Osteoblast (primary cell): ENCODE results near the gene TTC28. TPM values are rescaled to one million over a fixed set of nuclear protein-coding genes. Genes with fewer than 3 reads are reported as not detected.

Source experiments
- DNase-seq: peaks from one replicate; pipeline ENCODE4 v3.0.0; 2011; ENCODE audit warnings: low spot score, mixed read lengths; ENCODE audit not compliant: insufficient read length; ENCODE audit errors: missing footprints
- H2AFZ ChIP-seq: 2 replicates; pipeline ENCODE4 v1.6.0; 2011; ENCODE audit warnings: mild to moderate bottlenecking, low read length
- H3K27ac ChIP-seq: 2 replicates; pipeline ENCODE4 v1.5.1; 2011; ENCODE audit warnings: mild to moderate bottlenecking, low read depth, low read length, moderate library complexity
- H3K27me3 ChIP-seq: 2 replicates; pipeline ENCODE4 v1.6.0; 2012; ENCODE audit warnings: mild to moderate bottlenecking, control low read depth, inconsistent platforms, low read length, moderate library complexity; ENCODE audit not compliant: insufficient read depth
- H3K36me3 ChIP-seq: 2 replicates; pipeline ENCODE4 v1.5.1; 2011; ENCODE audit warnings: mild to moderate bottlenecking, low read length, control low read depth, moderate library complexity; ENCODE audit not compliant: insufficient read depth
- H3K4me1 ChIP-seq: 2 replicates; pipeline ENCODE4 v1.5.1; 2011; ENCODE audit warnings: mild to moderate bottlenecking, low read length, control low read depth, moderate library complexity; ENCODE audit not compliant: insufficient read depth
- H3K4me2 ChIP-seq: 2 replicates; pipeline ENCODE4 v1.6.0; 2011; ENCODE audit warnings: mild to moderate bottlenecking, low read length; ENCODE audit not compliant: insufficient read depth
- H3K4me3 ChIP-seq: fragments of 200-600 bp; sonication (generic); 3 replicates; pipeline ENCODE4 v1.5.1; 2012; ENCODE audit warnings: mild to moderate bottlenecking, low read length, inconsistent platforms; ENCODE audit not compliant: insufficient read depth
- H3K79me2 ChIP-seq: 2 replicates; pipeline ENCODE4 v1.6.0; 2012; ENCODE audit warnings: mild to moderate bottlenecking, low read length, control low read depth, inconsistent platforms; ENCODE audit not compliant: insufficient read depth
- H3K9me3 ChIP-seq: 2 replicates; pipeline ENCODE4 v1.5.1; 2011; ENCODE audit warnings: low read depth, low read length, control low read depth
- H4K20me1 ChIP-seq: 2 replicates; pipeline ENCODE4 v1.6.0; 2012; ENCODE audit warnings: mild to moderate bottlenecking, low read length, control low read depth; ENCODE audit not compliant: insufficient read depth
- CTCF ChIP-seq: IDR thresholded peaks from 2 replicates; pipeline ENCODE4 v1.5.1; 2011; ENCODE audit warnings: mild to moderate bottlenecking, low read depth, low read length, moderate library complexity; ENCODE audit errors: extremely low read depth
- total RNA-seq: library from RNA; depleted of rRNA; stranded (reverse); fragments of >200 nt; gene quantifications from 2 replicates; pipeline ENCODE4 v1.2.3, GENCODE V29; 2012

Gene TTC28
- total RNA-seq, 1 donor, result 48.1 TPM

- Histone ChIP-seq H3K27ac (no peak overlapping the region), H3K4me2 (no peak overlapping the region), H3K4me3 (no peak overlapping the region), H3K79me2 (no peaks in the 10 kb centered on the region), H4K20me1 (peaks cover 3% of the 10 kb centered on the region), H2AFZ (no peak overlapping the region), H3K9me3 (no peaks in the 10 kb centered on the region), H3K27me3 (no peaks in the 10 kb centered on the region), H3K4me1 (peaks cover 18% of the 10 kb centered on the region), H3K36me3 (no peaks in the 10 kb centered on the region)
- TF ChIP-seq CTCF, result no peak
- peak; percentile 74 for DNase-seq
Measured at GRCh38 chr22:28008649-28009048, 671.0 kb downstream of the TTC28 start.

- no peak for DNase-seq
- H2AFZ ChIP-seq, result no peak overlapping the region
- no peak for TF ChIP-seq CTCF
- peaks cover 18% of the 10 kb centered on the region for H3K4me1 ChIP-seq
- H3K79me2 ChIP-seq, result no peaks in the 10 kb centered on the region
- no peaks in the 10 kb centered on the region for H3K27me3 ChIP-seq
- no peak overlapping the region for H3K4me3 ChIP-seq
- H4K20me1 ChIP-seq, result peaks cover 3% of the 10 kb centered on the region
- no peak overlapping the region for H3K27ac ChIP-seq
- no peak overlapping the region for H3K4me2 ChIP-seq
- no peaks in the 10 kb centered on the region for H3K36me3 ChIP-seq
- no peaks in the 10 kb centered on the region for H3K9me3 ChIP-seq
Measured at GRCh38 chr22:28008056-28008455, 671.6 kb downstream of the TTC28 start.

- H3K4me1 ChIP-seq, result peaks cover 18% of the 10 kb centered on the region
- H3K4me3 ChIP-seq, result no peak overlapping the region
- no peaks in the 10 kb centered on the region for H3K36me3 ChIP-seq
- peaks cover 3% of the 10 kb centered on the region for H4K20me1 ChIP-seq
- H3K79me2 ChIP-seq, result no peaks in the 10 kb centered on the region
- no peak overlapping the region for H3K27ac ChIP-seq
- H3K27me3 ChIP-seq, result no peaks in the 10 kb centered on the region
- peak; percentile 81 for DNase-seq
- no peak overlapping the region for H3K4me2 ChIP-seq
- H3K9me3 ChIP-seq, result no peaks in the 10 kb centered on the region
- no peak for TF ChIP-seq CTCF
- peak overlapping the region; percentile 46 for H2AFZ ChIP-seq
Measured at GRCh38 chr22:28006271-28006670, 673.4 kb downstream of the TTC28 start.

- H3K4me1 ChIP-seq, result peaks cover 18% of the 10 kb centered on the region
- TF ChIP-seq CTCF, result no peak
- DNase-seq, result no peak
Measured at GRCh38 chr22:28005513-28005912, 674.1 kb downstream of the TTC28 start.

More at GRCh38 chr22:28005513-28005912, 674.1 kb downstream of the TTC28 start:
- H3K27ac ChIP-seq, result no peak overlapping the region
- H3K4me3 ChIP-seq, result no peak overlapping the region
- H3K79me2 ChIP-seq, result no peaks in the 10 kb centered on the region
- H3K9me3 ChIP-seq, result no peaks in the 10 kb centered on the region
- no peak overlapping the region for H3K4me2 ChIP-seq
- H3K27me3 ChIP-seq, result no peaks in the 10 kb centered on the region
- H3K36me3 ChIP-seq, result no peaks in the 10 kb centered on the region
- peaks cover 3% of the 10 kb centered on the region for H4K20me1 ChIP-seq
- no peak overlapping the region for H2AFZ ChIP-seq
